Effector memory CD4-positive, alpha-beta T cell (primary cell): Measurements from ENCODE around the gene PTCD2.

Source experiments
- DNase-seq, 3 donors: peaks; one replicate each; pipeline ENCODE4 v3.0.0-alpha.2; 2020
- H3K27ac ChIP-seq: 2 replicates; pipeline ENCODE4 v1.7.0; 2013; ENCODE audit warnings: mild to moderate bottlenecking, low read length, moderate library complexity; ENCODE audit not compliant: insufficient read depth, poor library complexity, severe bottlenecking
- H3K27me3 ChIP-seq: replicated peaks from 2 replicates; pipeline ENCODE4 v1.7.0; 2013; ENCODE audit warnings: mild to moderate bottlenecking, low read length; ENCODE audit not compliant: insufficient read depth, control insufficient read depth, poor library complexity, severe bottlenecking
- H3K36me3 ChIP-seq: 2 replicates; pipeline ENCODE4 v1.7.0; 2013; ENCODE audit warnings: mild to moderate bottlenecking, low read length, moderate library complexity; ENCODE audit not compliant: control insufficient read depth, insufficient read depth
- H3K4me1 ChIP-seq: 2 replicates; pipeline ENCODE4 v1.7.0; 2013; ENCODE audit warnings: low read length, mild to moderate bottlenecking; ENCODE audit not compliant: control insufficient read depth, insufficient read depth, poor library complexity, severe bottlenecking
- H3K4me3 ChIP-seq: 2 replicates; pipeline ENCODE4 v1.7.0; 2013; ENCODE audit warnings: low read length, low read depth, mild to moderate bottlenecking; ENCODE audit not compliant: insufficient read depth, poor library complexity, severe bottlenecking
- H3K9me3 ChIP-seq: 2 replicates; pipeline ENCODE4 v1.7.0; 2013; ENCODE audit warnings: mild to moderate bottlenecking, low read length, moderate library complexity; ENCODE audit not compliant: control insufficient read depth

Gene PTCD2

DNA sequence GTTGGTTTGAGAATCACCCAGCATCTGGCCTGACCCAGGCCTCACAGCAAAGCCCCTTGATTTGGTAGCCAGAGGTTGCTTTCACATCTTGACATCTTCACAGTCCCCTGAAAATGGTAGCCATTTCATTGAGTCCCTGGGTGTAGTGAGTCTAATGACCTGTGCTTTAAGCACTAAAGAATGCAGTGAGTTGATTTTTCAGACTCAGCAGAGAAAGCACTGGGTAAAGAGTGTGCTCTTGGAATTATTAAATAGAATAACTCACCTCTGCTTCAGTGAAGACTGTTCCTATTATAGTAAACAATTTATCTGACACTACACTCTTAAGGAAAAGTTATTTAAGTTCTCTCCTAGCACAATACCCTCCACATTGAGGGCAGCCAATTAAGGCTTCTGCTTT lies 56.2 kb downstream of the PTCD2 start:
- no peaks in the 10 kb centered on the region for H3K27me3 ChIP-seq
- no peak overlapping the region for H3K27ac ChIP-seq
- no peaks in the 10 kb centered on the region for H3K9me3 ChIP-seq
- DNase-seq = no peak
- H3K36me3 ChIP-seq = no peaks in the 10 kb centered on the region
- H3K4me1 ChIP-seq = no peaks in the 10 kb centered on the region
- H3K4me3 ChIP-seq = no peak overlapping the region

- no peaks in the 10 kb centered on the region for H3K4me1 ChIP-seq
Observed at GRCh38 chr5:72377910-72378638, 57.9 kb downstream of the PTCD2 start.

GRCh38 chr5:72378639-72379289 lies 58.6 kb downstream of the PTCD2 start:
- H3K4me3 ChIP-seq = no peak overlapping the region
- no peaks in the 10 kb centered on the region for H3K4me1 ChIP-seq
- H3K27ac ChIP-seq = no peak overlapping the region

More at GRCh38 chr5:72377910-72378638, 57.9 kb downstream of the PTCD2 start:
- no peak overlapping the region for H3K27ac ChIP-seq
- H3K9me3 ChIP-seq = no peaks in the 10 kb centered on the region
- no peaks in the 10 kb centered on the region for H3K27me3 ChIP-seq
- no peak overlapping the region for H3K4me3 ChIP-seq
- no peaks in the 10 kb centered on the region for H3K36me3 ChIP-seq
- no peak for DNase-seq

GRCh38 chr5:72379936-72380335 lies 59.8 kb downstream of the PTCD2 start:
- Histone ChIP-seq H3K4me1 (no peaks in the 10 kb centered on the region), H3K36me3 (no peaks in the 10 kb centered on the region), H3K27me3 (no peaks in the 10 kb centered on the region), H3K9me3 (no peaks in the 10 kb centered on the region), H3K27ac (no peak overlapping the region), H3K4me3 (no peak overlapping the region)
- DNase-seq = no peak

More at GRCh38 chr5:72378639-72379289, 58.6 kb downstream of the PTCD2 start:
- Histone ChIP-seq H3K27me3 (no peaks in the 10 kb centered on the region), H3K36me3 (no peaks in the 10 kb centered on the region), H3K9me3 (no peaks in the 10 kb centered on the region)
- no peak for DNase-seq

- Histone ChIP-seq H3K9me3 (no peaks in the 10 kb centered on the region), H3K4me3 (no peak overlapping the region), H3K36me3 (no peaks in the 10 kb centered on the region), H3K27ac (no peak overlapping the region), H3K27me3 (no peaks in the 10 kb centered on the region), H3K4me1 (no peaks in the 10 kb centered on the region)
- no peak for DNase-seq
Observed at GRCh38 chr5:72380492-72381274, 60.5 kb downstream of the PTCD2 start.

DNA sequence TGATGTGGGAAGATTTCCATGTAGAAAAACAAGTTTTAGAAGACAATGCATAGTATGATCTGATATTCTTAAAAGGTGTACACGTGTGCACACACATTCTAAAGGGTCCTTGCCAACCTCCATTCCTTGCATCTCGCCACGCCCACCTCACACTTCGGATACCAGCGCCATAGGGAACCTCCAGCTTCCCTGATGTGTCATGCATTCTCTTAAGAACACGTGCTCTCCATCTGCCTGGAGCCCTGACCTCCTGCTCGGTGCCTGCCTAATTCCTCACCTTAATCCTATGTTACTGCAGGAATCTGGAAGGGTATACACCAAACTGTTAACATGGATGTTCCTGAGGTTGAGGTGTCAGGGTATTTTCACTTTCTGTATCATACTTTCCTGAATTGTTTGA lies 63.1 kb downstream of the PTCD2 start:
- Histone ChIP-seq H3K27me3 (no peaks in the 10 kb centered on the region), H3K9me3 (no peaks in the 10 kb centered on the region), H3K4me3 (no peak overlapping the region), H3K36me3 (no peaks in the 10 kb centered on the region), H3K4me1 (no peaks in the 10 kb centered on the region), H3K27ac (no peak overlapping the region)
- no peak for DNase-seq

DNA sequence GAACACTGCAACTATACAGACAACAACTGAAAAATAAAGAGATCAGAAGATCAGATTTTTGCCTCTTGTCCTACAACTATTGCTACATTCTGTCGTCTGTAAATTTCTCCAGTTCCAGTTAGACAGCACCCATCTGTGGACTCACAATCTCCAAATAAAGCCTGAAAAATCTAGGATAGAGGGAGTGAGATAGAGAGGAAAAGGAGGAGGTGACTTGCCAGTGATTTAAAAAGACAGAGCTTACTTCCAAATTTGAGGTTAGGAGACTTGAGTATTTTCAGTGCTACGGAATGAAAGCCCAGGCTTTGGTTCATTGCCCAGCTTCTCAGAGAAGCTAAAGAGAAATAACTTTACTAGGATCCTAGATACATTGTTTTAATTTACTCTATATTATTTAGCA lies 63.6 kb downstream of the PTCD2 start:
- no peaks in the 10 kb centered on the region for H3K9me3 ChIP-seq
- H3K27me3 ChIP-seq = no peaks in the 10 kb centered on the region
- no peaks in the 10 kb centered on the region for H3K36me3 ChIP-seq
- H3K4me1 ChIP-seq = no peaks in the 10 kb centered on the region
- H3K27ac ChIP-seq = no peak overlapping the region
- no peak overlapping the region for H3K4me3 ChIP-seq
- no peak for DNase-seq

DNA sequence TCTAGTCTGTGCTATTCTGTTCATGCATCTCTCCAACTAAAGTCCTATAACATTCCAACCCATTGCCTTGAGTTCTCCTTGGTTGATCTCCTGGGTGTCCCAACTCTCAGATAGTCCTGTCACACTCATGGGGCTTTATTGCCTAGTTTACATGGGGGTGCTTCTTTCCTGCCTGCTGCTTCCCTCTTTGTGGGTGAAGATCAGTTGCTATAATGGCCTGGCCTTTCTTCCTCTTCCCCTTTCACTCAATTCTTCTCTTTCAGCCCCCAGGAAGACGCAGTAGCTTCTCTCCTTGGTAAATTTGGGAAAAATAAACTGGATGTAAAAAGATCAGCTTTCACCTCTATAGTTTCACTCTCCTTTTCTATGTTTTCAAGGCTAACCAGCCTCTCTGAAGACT lies 66.5 kb downstream of the PTCD2 start:
- DNase-seq = no peak
- H3K27ac ChIP-seq = no peak overlapping the region
- H3K4me3 ChIP-seq = no peak overlapping the region
- no peaks in the 10 kb centered on the region for H3K9me3 ChIP-seq
- no peaks in the 10 kb centered on the region for H3K27me3 ChIP-seq
- H3K36me3 ChIP-seq = no peaks in the 10 kb centered on the region
- H3K4me1 ChIP-seq = no peaks in the 10 kb centered on the region

DNA sequence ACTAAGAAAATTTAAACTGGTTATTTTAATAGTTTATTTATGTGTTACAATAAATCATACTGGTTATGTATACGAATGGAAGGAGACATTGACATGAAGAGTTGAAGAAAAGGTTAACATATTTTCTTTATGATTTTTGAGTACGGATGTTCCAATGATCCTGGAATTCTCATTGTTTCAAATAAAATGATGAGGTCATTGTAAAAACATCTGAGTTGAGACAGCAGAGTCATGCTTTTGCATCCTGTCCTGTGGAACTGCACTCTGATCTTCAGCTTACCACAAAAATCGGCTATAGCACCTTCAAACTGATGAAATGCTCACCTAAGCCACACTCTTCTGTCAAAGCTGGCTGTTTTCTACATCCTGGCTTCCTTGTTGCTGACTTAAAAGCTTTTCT lies 67.8 kb downstream of the PTCD2 start:
- Histone ChIP-seq H3K27me3 (no peaks in the 10 kb centered on the region), H3K36me3 (no peaks in the 10 kb centered on the region), H3K9me3 (no peaks in the 10 kb centered on the region), H3K27ac (no peak overlapping the region), H3K4me1 (no peaks in the 10 kb centered on the region), H3K4me3 (no peak overlapping the region)
- DNase-seq = no peak

DNA sequence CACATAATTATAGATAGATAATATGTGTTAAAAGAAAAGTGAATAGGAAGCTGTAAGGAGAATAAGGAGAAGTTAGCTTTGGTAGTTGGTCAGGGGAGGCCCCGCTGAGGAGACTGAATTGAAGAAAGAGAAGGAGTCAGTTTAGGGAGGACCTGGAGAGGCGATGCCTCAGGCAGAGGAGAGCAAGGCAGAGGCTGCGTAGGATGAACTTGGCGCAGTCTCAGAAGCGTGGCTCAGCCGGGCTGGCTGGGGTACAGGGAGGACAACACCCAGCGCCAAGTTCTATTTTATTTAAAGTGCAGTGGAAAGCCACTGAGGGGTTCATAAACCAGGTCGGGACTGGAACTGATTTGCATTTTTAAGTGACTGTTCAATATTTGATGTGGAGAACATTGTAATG lies 68.5 kb downstream of the PTCD2 start:
- Histone ChIP-seq H3K36me3 (no peaks in the 10 kb centered on the region), H3K4me3 (no peak overlapping the region), H3K4me1 (no peaks in the 10 kb centered on the region), H3K9me3 (no peaks in the 10 kb centered on the region), H3K27ac (no peak overlapping the region), H3K27me3 (no peaks in the 10 kb centered on the region)
- no peak for DNase-seq
